ENCODE measurements around the gene CYRIA.

Gene CYRIA

GRCh38 chr2:16660114-16660513 lies 5.5 kb downstream of the CYRIA start:
- no peaks in the 10 kb centered on the region for H3K79me2 ChIP-seq (ENCODE audit: insufficient read depth, low read length)
- no peak overlapping the region for H3K9ac ChIP-seq (ENCODE audit: low read length)
- H3K27me3 ChIP-seq (ENCODE audit: low read length) = no peaks in the 10 kb centered on the region
- H3K9me3 ChIP-seq (ENCODE audit: insufficient read depth, low read length) = no peaks in the 10 kb centered on the region
- no peak overlapping the region for H3K4me3 ChIP-seq (ENCODE audit: insufficient read depth, low read length, poor library complexity, severe bottlenecking)
- no peaks in the 10 kb centered on the region for H3F3A ChIP-seq (ENCODE audit: insufficient read depth)
- H4K20me1 ChIP-seq (ENCODE audit: low read depth, low read length) = no peaks in the 10 kb centered on the region
- no peak overlapping the region for H3K4me2 ChIP-seq (ENCODE audit: low read depth, low read length, poor library complexity, severe bottlenecking)
- no peak overlapping the region for H2AFZ ChIP-seq (ENCODE audit: low read depth, low read length, severe bottlenecking)
- no peaks in the 10 kb centered on the region for H3K36me3 ChIP-seq (ENCODE audit: low read length)
- H3K27ac ChIP-seq (ENCODE audit: low read depth, low read length) = no peak overlapping the region
- TF ChIP-seq CTCF (IDR thresholded peaks at IDR 0.05; ENCODE audit: insufficient read depth, low read length, poor library complexity, severe bottlenecking) (no peak), EZH2phosphoT487 (conservative IDR thresholded peaks at IDR 0.05; ENCODE audit: low read length) (no peak)
- no peaks in the 10 kb centered on the region for H3K9me2 ChIP-seq (replicated peaks; ENCODE audit: insufficient read depth, low read length)

- Histone ChIP-seq H3K9me2 (replicated peaks; ENCODE audit: insufficient read depth, low read length) (no peaks in the 10 kb centered on the region), H3K4me2 (ENCODE audit: low read depth, low read length, poor library complexity, severe bottlenecking) (no peak overlapping the region), H3K9ac (ENCODE audit: low read length) (no peak overlapping the region), H3F3A (ENCODE audit: insufficient read depth) (no peaks in the 10 kb centered on the region), H3K79me2 (ENCODE audit: insufficient read depth, low read length) (no peaks in the 10 kb centered on the region), H2AFZ (ENCODE audit: low read depth, low read length, severe bottlenecking) (no peak overlapping the region), H4K20me1 (ENCODE audit: low read depth, low read length) (no peaks in the 10 kb centered on the region), H3K36me3 (ENCODE audit: low read length) (no peaks in the 10 kb centered on the region), H3K4me3 (ENCODE audit: insufficient read depth, low read length, poor library complexity, severe bottlenecking) (no peak overlapping the region), H3K9me3 (ENCODE audit: insufficient read depth, low read length) (no peaks in the 10 kb centered on the region), H3K27me3 (ENCODE audit: low read length) (no peaks in the 10 kb centered on the region), H3K27ac (ENCODE audit: low read depth, low read length) (no peak overlapping the region)
- TF ChIP-seq CTCF (IDR thresholded peaks at IDR 0.05; ENCODE audit: insufficient read depth, low read length, poor library complexity, severe bottlenecking) = no peak
- TF ChIP-seq EZH2phosphoT487 (conservative IDR thresholded peaks at IDR 0.05; ENCODE audit: low read length) = no peak
These were observed 7.4 kb downstream of the CYRIA start for GRCh38 chr2:16658076-16658739.

GRCh38 chr2:16657671-16658070 lies 8.0 kb downstream of the CYRIA start:
- Histone ChIP-seq H3K27me3 (ENCODE audit: low read length) (no peaks in the 10 kb centered on the region), H2AFZ (ENCODE audit: low read depth, low read length, severe bottlenecking) (no peak overlapping the region), H3K4me2 (ENCODE audit: low read depth, low read length, poor library complexity, severe bottlenecking) (no peak overlapping the region), H3K9me3 (ENCODE audit: insufficient read depth, low read length) (no peaks in the 10 kb centered on the region), H3K9ac (ENCODE audit: low read length) (no peak overlapping the region), H3K4me3 (ENCODE audit: insufficient read depth, low read length, poor library complexity, severe bottlenecking) (no peak overlapping the region), H3F3A (ENCODE audit: insufficient read depth) (no peaks in the 10 kb centered on the region), H4K20me1 (ENCODE audit: low read depth, low read length) (no peaks in the 10 kb centered on the region), H3K27ac (ENCODE audit: low read depth, low read length) (no peak overlapping the region), H3K36me3 (ENCODE audit: low read length) (no peaks in the 10 kb centered on the region), H3K79me2 (ENCODE audit: insufficient read depth, low read length) (no peaks in the 10 kb centered on the region), H3K9me2 (replicated peaks; ENCODE audit: insufficient read depth, low read length) (no peaks in the 10 kb centered on the region)
- TF ChIP-seq EZH2phosphoT487 (conservative IDR thresholded peaks at IDR 0.05; ENCODE audit: low read length) (no peak), CTCF (IDR thresholded peaks at IDR 0.05; ENCODE audit: insufficient read depth, low read length, poor library complexity, severe bottlenecking) (no peak)
